H9 (cell line): Measurements from ENCODE around the gene TLX1. TPM values are rescaled to one million over a fixed set of nuclear protein-coding genes. Genes with fewer than 3 reads are reported as not detected.

Source experiments
- DNase-seq: peaks from one replicate; pipeline ENCODE4 v3.0.0-alpha.2; 2017
- H2AFZ ChIP-seq: one replicate; pipeline ENCODE4 v1.6.1; 2013; ENCODE audit warnings: mild to moderate bottlenecking, low read length, control low read depth, moderate library complexity
- H2AK5ac ChIP-seq: 2 replicates; pipeline ENCODE4 v1.6.1; 2013; ENCODE audit warnings: low read length, control low read depth, mixed read lengths; ENCODE audit not compliant: insufficient read length
- H2BK120ac ChIP-seq: one replicate; pipeline ENCODE4 v1.6.1; 2013; ENCODE audit warnings: low read depth, mild to moderate bottlenecking, low read length, control low read depth, inconsistent platforms; ENCODE audit not compliant: poor library complexity, severe bottlenecking
- H2BK12ac ChIP-seq: 2 replicates; pipeline ENCODE4 v1.6.1; 2013; ENCODE audit warnings: low read length, control low read depth, mixed read lengths, low read depth; ENCODE audit not compliant: insufficient read length
- H2BK15ac ChIP-seq: 2 replicates; pipeline ENCODE4 v1.6.1; 2013; ENCODE audit warnings: low read depth, low read length, control low read depth
- H2BK20ac ChIP-seq: one replicate; pipeline ENCODE4 v1.6.1; 2013; ENCODE audit warnings: low read depth, mild to moderate bottlenecking, low read length, control low read depth, inconsistent platforms; ENCODE audit not compliant: poor library complexity, severe bottlenecking
- H2BK5ac ChIP-seq: 2 replicates; pipeline ENCODE4 v1.6.1; 2013; ENCODE audit warnings: low read length, control low read depth, mixed read lengths; ENCODE audit not compliant: insufficient read length
- H3K14ac ChIP-seq: 2 replicates; pipeline ENCODE4 v1.6.1; 2013; ENCODE audit warnings: low read length, control low read depth; ENCODE audit not compliant: insufficient read depth
- H3K18ac ChIP-seq: 2 replicates; pipeline ENCODE4 v1.6.1; 2013; ENCODE audit warnings: low read depth, mild to moderate bottlenecking, mixed read lengths, low read length, control low read depth; ENCODE audit not compliant: insufficient read length
- H3K23ac ChIP-seq: 2 replicates; pipeline ENCODE4 v1.6.1; 2013; ENCODE audit warnings: low read length, control low read depth, mixed read lengths, low read depth; ENCODE audit not compliant: insufficient read length
- H3K23me2 ChIP-seq: 2 replicates; pipeline ENCODE4 v1.6.1; 2013; ENCODE audit warnings: low read depth, mild to moderate bottlenecking, mixed read lengths, low read length, control low read depth; ENCODE audit not compliant: insufficient read length, poor library complexity, severe bottlenecking
- H3K27ac ChIP-seq: 2 replicates; pipeline ENCODE4 v1.5.1; 2013; ENCODE audit warnings: low read length, control low read depth, mixed read lengths, low read depth; ENCODE audit not compliant: insufficient read length
- H3K27me3 ChIP-seq: 2 replicates; pipeline ENCODE4 v1.6.1; 2013; ENCODE audit warnings: low read length, control low read depth, inconsistent platforms; ENCODE audit not compliant: insufficient read depth
- H3K4ac ChIP-seq: 2 replicates; pipeline ENCODE4 v1.6.1; 2013; ENCODE audit warnings: low read depth, mild to moderate bottlenecking, control low read depth, inconsistent platforms, low read length, moderate library complexity
- H3K4me1 ChIP-seq: 2 replicates; pipeline ENCODE4 v1.6.1; 2013; ENCODE audit warnings: low read length, control low read depth, inconsistent platforms; ENCODE audit not compliant: insufficient read depth
- H3K4me2 ChIP-seq: 2 replicates; pipeline ENCODE4 v1.6.1; 2013; ENCODE audit warnings: low read length, control low read depth, mixed read lengths; ENCODE audit not compliant: insufficient read length, insufficient read depth
- H3K56ac ChIP-seq: 2 replicates; pipeline ENCODE4 v1.6.1; 2013; ENCODE audit warnings: low read depth, mild to moderate bottlenecking, mixed read lengths, low read length, control low read depth; ENCODE audit not compliant: insufficient read length
- H3K79me1 ChIP-seq: 2 replicates; pipeline ENCODE4 v1.6.1; 2013; ENCODE audit warnings: low read depth, mild to moderate bottlenecking, moderate library complexity, low read length, control low read depth, inconsistent platforms; ENCODE audit not compliant: insufficient read depth, poor library complexity, severe bottlenecking
- H3K79me2 ChIP-seq: 2 replicates; pipeline ENCODE4 v1.6.1; 2013; ENCODE audit warnings: low read length, control low read depth, inconsistent platforms; ENCODE audit not compliant: insufficient read depth
- H3K9ac ChIP-seq: 2 replicates; pipeline ENCODE4 v1.6.1; 2013; ENCODE audit warnings: low read length, control low read depth, mixed read lengths; ENCODE audit not compliant: insufficient read length; ENCODE audit errors: extremely low read depth
- H3K9me3 ChIP-seq: one replicate; pipeline ENCODE4 v1.6.1; 2013; ENCODE audit warnings: low read depth, low read length, inconsistent platforms; ENCODE audit not compliant: control insufficient read depth
- H3T11ph ChIP-seq: one replicate; pipeline ENCODE4 v1.6.1; 2013; ENCODE audit warnings: mild to moderate bottlenecking, low read length, control low read depth, inconsistent platforms
- H4K20me1 ChIP-seq: one replicate; pipeline ENCODE4 v1.6.1; 2013; ENCODE audit not compliant: control insufficient read depth, insufficient read length, insufficient read depth
- H4K5ac ChIP-seq: 2 replicates; pipeline ENCODE4 v1.6.1; 2013; ENCODE audit warnings: low read depth, mild to moderate bottlenecking, mixed read lengths, low read length, control low read depth; ENCODE audit not compliant: insufficient read length
- H4K8ac ChIP-seq: replicated peaks from 2 replicates; pipeline ENCODE4 v1.6.1; 2013; ENCODE audit warnings: low read length, control low read depth, mixed read lengths, low read depth; ENCODE audit not compliant: insufficient read length
- H4K91ac ChIP-seq: 2 replicates; pipeline ENCODE4 v1.6.1; 2013; ENCODE audit warnings: low read depth, mild to moderate bottlenecking, moderate library complexity, mixed read lengths, low read length, control low read depth; ENCODE audit not compliant: insufficient read length
- H3K27ac Mint-ChIP-seq, 3 experiments: 2 replicates in 2 of 3; 3 replicates in 1 of 3; pipeline ENCODE4 v1.8.0; 2020 to 2021; ENCODE audit warnings: mixed read lengths in 3 of 3, mild to moderate bottlenecking in 1 of 3, moderate library complexity in 1 of 3
- H3K27me3 Mint-ChIP-seq: 2 replicates; pipeline ENCODE4 v1.8.0; 2021; ENCODE audit warnings: low read depth, mild to moderate bottlenecking, moderate library complexity, mixed read lengths
- H3K36me3 Mint-ChIP-seq, 3 experiments: 2 replicates in 2 of 3; 3 replicates in 1 of 3; pipeline ENCODE4 v1.8.0; 2020 to 2021; ENCODE audit warnings: low read depth in 3 of 3, mixed read lengths in 3 of 3; ENCODE audit not compliant: insufficient read depth in 1 of 3
- H3K4me1 Mint-ChIP-seq, 2 experiments: 2 replicates each; pipeline ENCODE4 v1.8.0; 2020; ENCODE audit warnings: mixed read lengths in 2 of 2
- H3K4me3 Mint-ChIP-seq, 2 experiments: 2 replicates in 1 of 2; 3 replicates in 1 of 2; pipeline ENCODE4 v1.8.0; 2020 to 2021; ENCODE audit warnings: mild to moderate bottlenecking in 2 of 2, mixed read lengths in 2 of 2, moderate library complexity in 1 of 2
- H3K9me3 Mint-ChIP-seq, 2 experiments: 2 replicates in 1 of 2; 3 replicates in 1 of 2; pipeline ENCODE4 v1.8.0; 2020; ENCODE audit warnings: mild to moderate bottlenecking in 2 of 2, mixed read lengths in 2 of 2, moderate library complexity in 1 of 2
- CTCF ChIP-seq: fragments of 200-600 bp; sonication (generic); conservative IDR thresholded peaks from 3 replicates; pipeline ENCODE4 v1.8.0; 2021; ENCODE audit warnings: antibody characterized with exemption, mild to moderate bottlenecking
- WGBS: extraction: QIAGEN DNeasy Blood & Tissue Kit; methylation state at CpG from one replicate; pipeline ENCODE4 v1.1.7; 2013; ENCODE audit warnings: missing lambda C conversion rate, low lambda C conversion rate, mixed read lengths; ENCODE audit not compliant: insufficient read length; ENCODE audit errors: extremely low coverage; 5-methylcytosine and 5-hydroxymethylcytosine counted together
- total RNA-seq: library from RNA; stranded (reverse); gene quantifications from 2 replicates; pipeline ENCODE4 v1.2.1, GENCODE V29; 2021

Gene TLX1
- total RNA-seq, 1 experiment from 2014 or later: not detected

DNA sequence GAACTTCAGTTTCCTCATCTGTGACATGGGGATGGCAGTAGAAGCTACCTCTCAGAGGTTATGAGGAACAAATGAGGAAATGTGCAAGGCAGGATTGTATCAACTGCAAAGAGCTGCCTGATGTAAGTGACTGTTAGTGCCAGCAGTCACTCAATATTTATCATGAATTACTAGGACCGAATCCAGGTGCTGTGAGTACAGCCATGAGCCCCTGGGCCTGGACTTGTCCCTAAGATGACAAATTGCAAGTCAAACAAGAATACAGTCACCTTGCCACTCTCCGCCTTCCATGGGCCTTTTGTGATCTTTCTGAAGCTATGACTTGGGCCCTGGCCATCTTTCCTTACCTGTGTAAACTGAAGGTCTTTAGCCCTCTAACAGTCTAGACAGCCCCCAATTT, 27.7 kb upstream of the TLX1 start:
- H4K5ac ChIP-seq: no peak overlapping the region
- H3K9ac ChIP-seq: no peak overlapping the region
- H3K23me2 ChIP-seq: no peaks in the 10 kb centered on the region
- H3T11ph ChIP-seq: no peak overlapping the region
- WGBS: no CpG with 5 or more reads among the region's 2 CpGs
- no peak overlapping the region for H2BK120ac ChIP-seq
- H3K9me3 ChIP-seq: no peaks in the 10 kb centered on the region
- Mint-ChIP-seq H3K4me3 (no peak overlapping the region), H3K27ac (no peak overlapping the region), H3K27me3 (peaks cover 80% of the 10 kb centered on the region), H3K4me1 (no peaks in the 10 kb centered on the region), H3K36me3 (no peaks in the 10 kb centered on the region), H3K9me3 (no peaks in the 10 kb centered on the region)
- no peak for DNase-seq
- no peak overlapping the region for H2AFZ ChIP-seq
- H3K18ac ChIP-seq: no peak overlapping the region
- no peaks in the 10 kb centered on the region for H4K20me1 ChIP-seq
- no peak overlapping the region for H3K56ac ChIP-seq
- no peak overlapping the region for H4K91ac ChIP-seq
- no peak overlapping the region for H3K27ac ChIP-seq
- H2BK20ac ChIP-seq: no peak overlapping the region
- H3K14ac ChIP-seq: no peak overlapping the region
- no peak overlapping the region for H3K23ac ChIP-seq
- H2BK5ac ChIP-seq: no peak overlapping the region
- H3K4me1 ChIP-seq: no peaks in the 10 kb centered on the region
- peaks cover 3% of the 10 kb centered on the region for H3K27me3 ChIP-seq
- H3K4ac ChIP-seq: no peak overlapping the region
- no peaks in the 10 kb centered on the region for H3K79me1 ChIP-seq
- TF ChIP-seq CTCF: no peak
- H2BK15ac ChIP-seq: no peak overlapping the region
- no peaks in the 10 kb centered on the region for H3K79me2 ChIP-seq
- no peak overlapping the region for H3K4me2 ChIP-seq
- H2BK12ac ChIP-seq: no peak overlapping the region
- no peak overlapping the region for H2AK5ac ChIP-seq
- H4K8ac ChIP-seq: no peak overlapping the region
